ENCODE measurements around the gene FANCF. TPM values are rescaled to one million over a fixed set of nuclear protein-coding genes. Genes with fewer than 3 reads are reported as not detected.

Gene FANCF
- total RNA-seq, result 1 to 10 TPM; 7.2 to 7.4 TPM
- polyA plus RNA-seq (2013, experiment 1 of 2), result 14.3 TPM
- 10.1 TPM for polyA plus RNA-seq (2013, experiment 2 of 2)
- 16.6 to 65.6 (median 35.8) reads per million in 172 experiments for total RNA-seq

GRCh38 chr11:22625448-22626287 lies at the start of gene FANCF:
FANCF (minus strand) TSS chr11:22625823; CDS start chr11:22625810, 13 bp downstream.
- peak; percentile 82 to 99 (median 94) for DNase-seq
- peak within 1 kb of the TSS; percentile 94 for H3K27ac Mint-ChIP-seq
- intact Hi-C loops (cut with DNase I, micrococcal nuclease), result loop anchor here (2.0 to 5.0 kb wide), 2 partner anchors 202 to 203 kb away; partner anchors contain the start of gene SVIP (in 2 of the 2)
- Histone ChIP-seq H3K4me1 (ENCODE audit: insufficient read depth, low read length) (peaks cover 16% of the 10 kb centered on the region), H3K9me3 (ENCODE audit: control insufficient read depth in 1 of 2, insufficient read depth in 1 of 2, low read length in 2 of 2) (no peaks in the 10 kb centered on the region), H3K36me3 (ENCODE audit: insufficient read depth, low read length) (peaks cover 3% of the 10 kb centered on the region), H3K4me3 (ENCODE audit: low read length) (peak within 1 kb of the TSS; percentile 92), H3K27ac (ENCODE audit: low read depth in 1 of 2, low read length in 2 of 2) (peak within 1 kb of the TSS; percentile 91 to 96), H3K27me3 (ENCODE audit: control insufficient read depth in 1 of 2, insufficient read depth in 2 of 2, low read length in 2 of 2) (no peaks in the 10 kb centered on the region)
- H3K36me3 Mint-ChIP-seq (ENCODE audit: low read depth), result peaks cover 37% of the 10 kb centered on the region
- TF ChIP-seq, protein P1, sequence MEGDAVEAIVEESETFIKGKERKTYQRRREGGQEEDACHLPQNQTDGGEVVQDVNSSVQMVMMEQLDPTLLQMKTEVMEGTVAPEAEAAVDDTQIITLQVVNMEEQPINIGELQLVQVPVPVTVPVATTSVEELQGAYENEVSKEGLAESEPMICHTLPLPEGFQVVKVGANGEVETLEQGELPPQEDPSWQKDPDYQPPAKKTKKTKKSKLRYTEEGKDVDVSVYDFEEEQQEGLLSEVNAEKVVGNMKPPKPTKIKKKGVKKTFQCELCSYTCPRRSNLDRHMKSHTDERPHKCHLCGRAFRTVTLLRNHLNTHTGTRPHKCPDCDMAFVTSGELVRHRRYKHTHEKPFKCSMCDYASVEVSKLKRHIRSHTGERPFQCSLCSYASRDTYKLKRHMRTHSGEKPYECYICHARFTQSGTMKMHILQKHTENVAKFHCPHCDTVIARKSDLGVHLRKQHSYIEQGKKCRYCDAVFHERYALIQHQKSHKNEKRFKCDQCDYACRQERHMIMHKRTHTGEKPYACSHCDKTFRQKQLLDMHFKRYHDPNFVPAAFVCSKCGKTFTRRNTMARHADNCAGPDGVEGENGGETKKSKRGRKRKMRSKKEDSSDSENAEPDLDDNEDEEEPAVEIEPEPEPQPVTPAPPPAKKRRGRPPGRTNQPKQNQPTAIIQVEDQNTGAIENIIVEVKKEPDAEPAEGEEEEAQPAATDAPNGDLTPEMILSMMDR (IDR thresholded peaks at IDR 0.05), result no peak
- ChIA-PET POLR2A (interaction anchor here (0.7 to 2.9 kb wide), 9 partner anchors 9 to 204 kb away, joined by 3 to 31 read pairs (median 6); partner anchors contain the start of genes GAS2 and SVIP), CTCF (interaction anchor here (1.0 kb wide), 1 partner anchor 204 kb away, joined by 4 read pairs; the partner anchor contains the start of gene SVIP)
- no peaks in the 10 kb centered on the region for H3K9me3 Mint-ChIP-seq
- ATAC-seq (ENCODE audit: poor library complexity), result peak; percentile 93
- H3K4me3 Mint-ChIP-seq, result peak within 1 kb of the TSS; percentile 97
- peaks cover 54% of the 10 kb centered on the region for H3K4me1 Mint-ChIP-seq (ENCODE audit: low read depth)
- no peaks in the 10 kb centered on the region for H3K27me3 Mint-ChIP-seq

DNA sequence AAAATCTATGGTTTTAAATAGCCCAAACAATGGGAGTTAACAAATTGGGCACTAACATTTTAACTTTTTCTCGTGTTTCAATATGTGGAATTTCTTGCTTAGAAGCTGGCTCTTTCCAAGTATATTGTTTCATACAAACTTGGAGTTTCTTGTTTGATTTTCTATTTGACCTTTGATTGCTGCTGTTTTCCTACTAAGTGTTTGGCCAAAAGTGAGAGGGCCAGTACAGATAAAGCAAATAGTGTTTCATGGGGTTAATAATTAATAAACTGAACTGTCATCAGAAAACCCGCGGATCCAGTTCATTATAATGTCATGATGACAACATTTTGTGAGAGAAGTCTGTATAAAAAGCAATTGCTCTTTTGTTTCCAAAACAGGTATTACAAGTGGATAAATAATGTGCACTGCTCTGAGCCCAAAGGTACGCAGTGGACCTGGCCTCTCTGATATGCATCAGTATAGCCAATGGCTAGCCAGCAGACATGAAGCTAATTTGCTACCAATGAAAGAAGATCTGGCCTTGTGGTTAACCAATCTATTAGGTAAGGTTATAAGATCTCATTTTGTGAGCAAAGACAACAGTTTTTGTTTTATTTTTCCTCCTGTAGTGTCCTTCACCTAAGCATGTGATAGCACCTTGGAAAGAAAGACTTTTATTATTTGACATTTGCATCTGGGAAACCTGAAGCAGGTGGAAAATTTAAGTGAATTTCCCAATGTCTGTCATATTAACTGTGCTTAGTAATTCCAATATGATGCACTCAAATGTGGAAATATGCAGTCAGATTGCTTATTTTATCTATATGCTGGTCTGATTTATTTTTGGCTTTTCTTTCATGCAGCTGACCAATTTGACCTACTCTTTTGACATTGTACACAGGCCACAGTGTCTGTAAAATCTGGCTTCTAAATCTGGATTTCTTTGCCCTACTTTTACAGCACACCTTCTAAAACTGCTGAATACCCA lies 49.1 kb upstream of the FANCF start:
- no peak overlapping the region for H3K27ac Mint-ChIP-seq
- TF ChIP-seq, protein P1 (IDR thresholded peaks at IDR 0.05), result no peak
- Histone ChIP-seq H3K4me3 (ENCODE audit: low read length) (no peak overlapping the region), H3K27ac (ENCODE audit: low read depth in 1 of 2, low read length in 2 of 2) (no peak overlapping the region), H3K4me1 (ENCODE audit: insufficient read depth, low read length) (no peaks in the 10 kb centered on the region), H3K9me3 (ENCODE audit: control insufficient read depth in 1 of 2, insufficient read depth in 1 of 2, low read length in 2 of 2) (no peaks in the 10 kb centered on the region), H3K27me3 (ENCODE audit: control insufficient read depth in 1 of 2, insufficient read depth in 2 of 2, low read length in 2 of 2) (peaks cover 0 to 11% of the 10 kb centered on the region in 2 experiments), H3K36me3 (ENCODE audit: insufficient read depth, low read length) (no peaks in the 10 kb centered on the region)
- no peak for DNase-seq
- no peaks in the 10 kb centered on the region for H3K4me1 Mint-ChIP-seq (ENCODE audit: low read depth)
- H3K27me3 Mint-ChIP-seq, result peaks cover 23% of the 10 kb centered on the region
- intact Hi-C loops (cut with DNase I, micrococcal nuclease), result loop anchor here (5.0 kb wide), 1 partner anchor 113 kb away; no protein-coding TSS in a partner anchor
- no peak overlapping the region for H3K4me3 Mint-ChIP-seq
- H3K36me3 Mint-ChIP-seq (ENCODE audit: low read depth), result no peaks in the 10 kb centered on the region
- no peak for ATAC-seq (ENCODE audit: poor library complexity)
- ChIA-PET POLR2A (interaction anchor here (0.5 kb wide), 1 partner anchor 48 kb away, joined by 3 read pairs; no protein-coding TSS in a partner anchor), CTCF (no interaction called here)
- no peaks in the 10 kb centered on the region for H3K9me3 Mint-ChIP-seq

DNA sequence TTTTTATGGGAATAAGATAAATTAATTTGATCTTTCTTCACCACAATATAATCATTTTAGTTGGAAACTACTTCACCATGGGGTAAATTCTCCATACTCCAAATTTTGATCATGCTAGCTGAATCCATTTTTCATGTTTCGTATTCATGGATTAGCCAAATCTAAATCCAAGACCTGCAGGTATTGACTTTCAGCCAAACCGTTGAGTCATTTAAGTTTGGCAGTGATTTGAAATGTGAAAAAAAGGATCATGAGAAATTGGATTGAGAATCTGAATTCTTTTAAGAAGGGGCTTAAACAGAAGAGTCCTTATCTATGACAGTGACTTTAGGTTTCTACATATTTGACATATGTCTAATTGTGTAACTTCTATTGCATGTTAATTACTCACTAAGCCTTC lies 46.1 kb upstream of the FANCF start:
- H3K4me1 Mint-ChIP-seq (ENCODE audit: low read depth), result peaks cover 6% of the 10 kb centered on the region
- H3K27me3 Mint-ChIP-seq, result peaks cover 50% of the 10 kb centered on the region
- H3K36me3 ChIP-seq (ENCODE audit: insufficient read depth, low read length), result no peaks in the 10 kb centered on the region
- peaks cover 17 to 34% of the 10 kb centered on the region in 2 experiments for H3K27me3 ChIP-seq (ENCODE audit: control insufficient read depth in 1 of 2, insufficient read depth in 2 of 2, low read length in 2 of 2)
- no peaks in the 10 kb centered on the region for H3K9me3 Mint-ChIP-seq
- DNase-seq (no peak), ATAC-seq (ENCODE audit: poor library complexity) (no peak)
- TF ChIP-seq, protein P1 (IDR thresholded peaks at IDR 0.05), result no peak
- ChIA-PET POLR2A (no interaction called here), CTCF (no interaction called here)
- intact Hi-C loops (cut with DNase I, micrococcal nuclease), result loop anchor here (2.0 to 5.0 kb wide), 2 partner anchors 59 to 116 kb away; no protein-coding TSS in a partner anchor
- H3K27ac Mint-ChIP-seq, result no peak overlapping the region
- H3K4me3 ChIP-seq (ENCODE audit: low read length), result no peak overlapping the region
- no peak overlapping the region for H3K27ac ChIP-seq (ENCODE audit: low read depth in 1 of 2, low read length in 2 of 2)
- H3K4me1 ChIP-seq (ENCODE audit: insufficient read depth, low read length), result peaks cover 5% of the 10 kb centered on the region
- no peaks in the 10 kb centered on the region for H3K36me3 Mint-ChIP-seq (ENCODE audit: low read depth)
- H3K4me3 Mint-ChIP-seq, result no peak overlapping the region
- no peaks in the 10 kb centered on the region for H3K9me3 ChIP-seq (ENCODE audit: control insufficient read depth in 1 of 2, insufficient read depth in 1 of 2, low read length in 2 of 2)
